CD1c-positive myeloid dendritic cell (primary cell): ENCODE data around the gene AGMO.

ENCODE experiments used
- DNase-seq: peaks from one replicate; pipeline ENCODE4 v3.0.0-alpha.2; 2016; ENCODE audit errors: extremely low spot score

Gene AGMO

DNA sequence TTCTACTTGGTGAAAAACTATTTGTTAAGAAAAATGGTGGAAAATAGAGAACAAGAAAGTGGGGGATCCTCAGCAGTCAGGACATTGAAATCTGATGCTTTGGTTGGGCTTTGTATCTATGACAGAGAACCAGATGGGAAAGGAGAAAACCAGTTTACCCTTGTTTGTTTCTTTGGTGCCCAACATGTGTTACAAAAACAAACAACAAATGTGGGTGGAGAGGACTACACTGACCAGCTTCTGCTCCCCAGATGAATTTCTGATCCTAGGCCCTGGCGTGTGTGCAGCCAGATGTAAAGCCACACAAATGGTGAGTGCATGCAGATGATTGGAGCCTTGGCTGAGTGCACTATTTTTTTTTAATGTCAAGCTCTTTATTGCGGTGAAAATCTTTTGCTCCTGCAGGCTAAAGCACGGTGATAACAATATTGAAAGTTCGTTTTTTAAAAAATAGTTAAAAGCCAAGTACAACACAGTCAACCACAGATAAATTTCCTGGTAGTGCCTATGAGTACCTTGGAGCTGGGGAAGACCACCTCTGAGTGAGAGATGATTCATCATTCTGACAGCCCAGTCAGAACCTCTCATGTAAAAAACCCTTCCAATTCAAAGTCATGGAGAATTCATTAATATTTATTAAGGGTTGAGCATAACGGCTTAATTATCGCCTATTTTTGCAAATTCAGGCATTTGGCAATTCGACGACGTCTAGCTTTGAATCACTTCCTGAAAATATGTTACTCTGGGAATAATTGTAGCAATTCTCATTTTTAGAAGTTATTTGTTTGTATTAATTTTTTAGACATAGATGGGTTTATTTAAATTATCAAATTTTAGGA lies 163.7 kb downstream of the AGMO start:
- no peak for DNase-seq

DNA sequence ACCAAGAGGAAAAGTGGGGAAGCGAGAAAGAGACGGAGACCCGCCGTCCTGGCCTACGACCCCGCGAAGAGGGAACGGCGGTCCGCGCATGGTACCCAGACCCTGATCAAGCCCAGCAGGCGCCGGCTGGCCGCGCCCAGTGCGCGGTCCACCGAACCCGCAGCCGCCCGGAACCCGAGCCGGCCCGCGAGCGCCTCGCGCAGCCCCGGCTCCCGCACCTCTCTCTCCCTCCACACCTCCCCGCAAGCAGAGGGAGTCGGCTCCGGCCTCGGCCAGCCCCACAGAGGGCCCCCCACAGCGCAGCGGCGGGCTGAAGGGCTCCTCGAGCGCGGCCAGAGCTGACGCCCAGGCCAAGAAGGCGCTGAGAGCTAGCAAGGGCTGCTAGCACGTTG lies 164.7 kb downstream of the AGMO start:
- no peak for DNase-seq

DNA sequence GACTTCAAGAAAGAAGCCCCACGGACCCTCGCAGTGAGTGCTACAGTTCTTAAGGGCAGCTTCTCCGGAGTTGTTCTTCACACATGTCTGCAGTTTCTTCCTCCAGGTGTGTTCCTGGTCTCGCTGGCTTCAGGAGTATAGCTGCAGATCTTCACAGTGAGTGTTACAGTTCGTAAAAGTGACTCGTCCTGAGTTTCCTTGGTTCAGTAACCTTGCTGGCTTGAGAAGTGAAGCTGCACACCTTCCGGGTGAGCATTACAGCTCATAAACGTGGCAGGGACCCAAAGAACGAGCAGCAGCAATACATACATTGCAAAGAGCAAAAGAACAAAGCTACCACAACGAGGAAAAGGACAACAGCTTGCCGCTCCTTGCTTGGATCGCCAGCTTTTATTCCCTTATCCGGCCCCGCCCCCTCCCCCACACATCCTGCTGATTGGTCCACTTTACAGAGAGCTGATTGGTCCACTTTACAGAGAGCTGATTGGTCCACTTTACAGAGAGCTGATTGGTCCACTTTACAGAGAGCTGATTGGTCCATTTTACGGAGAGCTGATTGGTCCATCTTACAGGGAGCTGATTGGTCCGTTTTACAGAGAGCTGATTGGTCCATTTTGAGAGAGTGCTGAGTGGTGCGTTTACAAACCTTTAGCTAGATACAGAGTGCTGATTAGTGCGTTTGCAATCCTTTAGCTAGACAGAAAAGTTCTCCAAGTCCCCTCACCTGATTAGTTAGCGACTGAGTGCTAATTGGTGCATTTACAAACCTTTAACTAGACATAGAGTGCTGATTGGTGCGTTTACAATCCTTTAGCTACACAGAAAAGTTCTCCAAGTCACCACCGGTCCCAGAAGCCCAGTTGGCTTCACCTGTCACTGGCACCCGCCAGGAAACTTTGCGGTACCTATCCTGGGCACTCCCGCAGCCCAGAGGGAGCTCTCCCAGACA lies 165.3 kb downstream of the AGMO start:
- no peak for DNase-seq

DNA sequence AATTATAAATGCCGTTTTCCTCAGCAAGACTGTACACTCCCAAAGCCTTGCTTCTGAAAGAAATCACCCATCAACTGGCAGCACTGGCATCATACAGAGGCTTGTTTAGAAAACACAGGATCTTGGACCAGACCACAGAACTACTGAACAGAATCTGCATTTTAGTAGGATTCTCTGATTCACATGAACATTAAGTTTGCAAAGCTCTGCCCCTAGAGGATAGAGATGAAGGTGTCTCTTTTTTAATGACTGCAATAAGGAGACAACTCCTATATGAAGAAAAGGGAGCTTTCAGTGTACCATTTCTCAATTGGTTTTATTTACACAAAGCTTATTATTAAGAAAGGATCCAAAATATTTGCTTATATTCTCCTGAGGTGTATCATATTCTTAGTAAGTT lies 172.7 kb downstream of the AGMO start:
- no peak for DNase-seq

DNA sequence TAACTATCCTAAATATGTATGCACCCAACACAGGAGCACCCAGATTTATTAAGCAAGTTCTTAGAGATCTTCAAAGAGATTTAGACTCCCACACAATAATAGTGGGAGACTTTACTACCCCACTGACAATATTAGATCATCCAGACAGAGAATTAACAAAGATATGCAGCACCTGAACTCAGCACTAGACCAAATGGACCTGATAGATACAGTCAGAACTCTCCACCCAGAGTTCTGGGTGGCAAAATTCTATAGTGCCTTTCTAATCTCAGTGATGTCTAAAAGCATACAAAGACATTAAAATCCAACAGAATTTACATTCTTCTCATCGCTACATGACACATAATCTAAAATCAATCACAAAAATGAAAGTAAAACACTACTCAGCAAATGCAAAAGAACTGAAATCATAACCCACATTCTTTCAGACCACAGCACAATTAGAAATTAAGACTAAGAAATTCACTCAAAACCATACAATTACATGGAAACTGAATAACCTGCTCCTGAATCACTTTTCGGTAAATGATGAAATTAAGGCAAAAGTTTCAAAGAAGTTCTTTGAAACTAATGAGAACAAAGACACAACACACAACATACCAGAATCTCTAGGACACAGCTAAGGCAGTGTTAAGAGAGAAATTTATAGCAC lies 183.2 kb downstream of the AGMO start:
- no peak for DNase-seq

DNA sequence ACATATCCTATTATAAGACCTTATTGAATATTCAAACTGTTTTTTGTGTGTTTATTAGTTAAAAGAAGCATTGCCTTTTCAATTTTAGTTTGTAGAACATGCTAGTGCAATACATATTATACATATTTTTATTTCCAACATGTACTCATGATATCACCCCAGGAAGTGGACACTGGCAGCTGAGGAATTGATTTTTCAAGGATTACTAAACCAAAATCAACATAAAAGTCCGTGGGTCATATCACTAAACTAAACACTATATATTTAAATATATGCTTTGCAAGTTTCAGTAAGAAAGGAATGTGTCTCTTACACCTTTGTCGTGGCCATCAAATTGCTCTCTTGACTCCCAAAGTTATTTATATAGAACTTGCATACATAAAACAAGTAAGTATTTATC lies 185.2 kb downstream of the AGMO start:
- DNase-seq, result no peak

DNA sequence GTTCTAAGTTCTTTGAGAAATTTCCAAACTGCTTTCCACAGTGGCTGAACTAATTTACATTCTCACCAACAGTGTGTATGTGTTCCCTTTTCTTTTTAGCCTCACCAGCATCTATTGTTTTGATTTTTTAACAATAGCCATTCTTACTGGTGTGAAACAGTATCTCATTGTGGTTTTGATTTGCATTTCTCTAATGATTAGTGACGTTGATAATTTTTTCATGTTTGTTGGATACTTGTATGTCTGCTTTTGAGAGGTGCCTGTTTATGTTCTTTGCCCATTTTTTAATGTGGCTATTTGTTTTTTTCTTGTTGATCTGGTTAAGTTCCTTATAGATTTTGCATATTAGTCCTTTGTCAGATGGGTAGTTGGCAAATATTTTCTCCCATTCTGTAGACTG lies 191.4 kb downstream of the AGMO start:
- DNase-seq, result no peak

DNA sequence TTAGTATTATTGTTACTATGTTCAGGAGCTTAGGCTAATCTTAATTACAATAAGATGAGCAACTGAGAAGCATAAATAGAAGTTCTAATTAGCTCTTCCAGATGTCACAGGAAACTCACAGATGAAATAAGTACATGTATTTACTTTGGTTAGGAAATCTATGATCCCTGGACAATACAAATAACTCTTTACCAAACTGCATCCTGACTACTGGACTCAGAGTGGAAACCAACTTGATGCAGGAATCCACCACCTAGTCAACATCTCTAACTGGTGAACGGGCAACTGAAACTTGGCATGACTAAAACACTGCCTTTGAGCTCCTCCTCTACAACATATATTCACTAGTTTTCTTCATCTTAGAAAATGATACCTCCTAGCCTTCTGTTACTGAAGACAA lies 193.2 kb downstream of the AGMO start:
- DNase-seq, result no peak

DNA sequence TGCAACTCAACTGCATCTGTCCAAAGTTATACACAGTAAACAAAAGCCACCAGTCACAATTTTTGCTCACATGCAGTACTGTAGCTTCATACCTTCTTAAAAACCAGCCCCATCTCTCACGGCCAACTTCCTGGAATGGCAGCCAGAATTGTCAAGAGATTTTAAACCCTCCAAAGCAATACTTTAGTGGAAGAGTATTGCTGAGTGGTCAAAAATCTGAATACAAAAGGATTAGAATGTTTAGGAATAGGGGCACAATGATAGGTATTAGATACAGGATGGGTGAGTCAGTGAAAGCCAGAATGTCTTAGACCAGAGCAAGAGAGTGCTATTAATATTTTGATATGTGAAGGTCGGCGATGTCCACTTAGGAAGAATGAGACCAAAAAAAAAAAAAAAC lies 193.9 kb downstream of the AGMO start:
- no peak for DNase-seq

DNA sequence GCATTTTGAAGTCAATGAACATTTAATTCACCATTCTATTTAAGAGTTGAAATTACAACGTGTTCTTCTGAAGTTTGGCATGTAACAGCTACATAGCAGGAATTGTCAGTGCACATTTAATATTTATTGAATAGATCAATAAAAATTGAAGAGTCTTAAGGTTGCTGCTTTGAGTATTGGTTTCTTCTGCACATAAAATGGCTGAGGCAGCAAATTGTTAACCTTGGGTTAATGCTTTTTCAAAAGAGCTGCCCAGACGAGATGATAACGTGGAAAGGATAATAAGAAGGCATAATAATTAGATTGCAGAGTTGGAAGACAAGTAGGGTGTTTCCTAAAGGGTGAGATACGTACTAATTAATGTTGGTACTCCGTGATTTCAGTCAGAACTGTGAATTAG lies 203.7 kb downstream of the AGMO start:
- DNase-seq, result no peak

DNA sequence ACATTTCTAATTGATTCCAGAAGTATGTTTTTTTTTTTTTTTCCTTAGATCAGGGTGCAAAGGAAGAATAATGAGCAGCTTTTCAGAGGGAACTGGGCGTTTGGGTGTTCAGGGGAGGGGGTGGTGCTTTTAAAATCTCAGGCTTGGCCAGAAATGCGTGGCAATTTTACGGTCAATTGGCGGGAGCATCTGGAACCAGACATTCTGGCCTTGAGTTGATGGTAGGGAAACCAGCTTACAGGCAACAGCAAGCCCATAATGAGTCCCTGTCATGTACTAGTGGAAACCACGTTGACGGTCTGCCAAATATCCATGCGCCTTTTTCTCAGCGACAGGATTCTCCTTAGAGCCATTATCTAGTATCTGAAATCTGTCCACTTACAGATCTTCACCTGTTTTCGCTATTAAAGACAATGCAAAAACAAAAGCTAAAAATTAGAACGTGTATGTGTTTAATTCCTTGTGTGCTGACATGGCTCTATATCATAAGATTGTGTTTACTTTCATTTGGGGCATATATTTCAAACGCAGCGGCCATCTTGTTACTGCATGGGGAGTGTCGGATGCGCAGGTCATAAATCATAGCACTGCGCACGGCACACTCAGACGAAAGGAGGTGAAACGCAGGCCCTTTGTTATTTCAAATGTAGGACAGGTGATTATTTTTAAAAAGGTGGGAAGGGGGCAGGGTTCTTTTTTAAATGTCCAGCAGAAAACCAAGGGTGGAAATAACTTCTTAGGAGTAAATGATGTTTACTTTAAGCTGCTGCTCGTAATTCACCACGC lies 209.2 kb downstream of the AGMO start:
- DNase-seq, result no peak

DNA sequence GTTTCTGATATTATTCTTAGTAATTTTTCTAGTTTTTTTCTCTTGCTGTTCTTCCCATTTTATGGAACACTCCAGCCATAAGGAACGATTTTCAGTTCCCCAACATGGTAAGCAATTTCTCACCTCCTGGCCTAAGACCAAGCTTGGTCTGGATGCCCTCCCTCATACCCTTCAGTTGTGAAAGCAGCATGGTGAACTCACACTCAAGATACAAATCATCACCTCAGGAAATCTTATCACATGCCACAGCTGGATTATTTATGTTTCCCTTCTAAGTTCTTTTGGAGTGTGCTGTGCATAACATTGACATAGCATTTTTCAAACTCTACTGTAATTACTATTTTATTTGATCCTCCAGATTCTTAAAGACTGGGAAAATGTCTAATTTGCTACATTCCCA lies 216.6 kb downstream of the AGMO start:
- no peak for DNase-seq

DNA sequence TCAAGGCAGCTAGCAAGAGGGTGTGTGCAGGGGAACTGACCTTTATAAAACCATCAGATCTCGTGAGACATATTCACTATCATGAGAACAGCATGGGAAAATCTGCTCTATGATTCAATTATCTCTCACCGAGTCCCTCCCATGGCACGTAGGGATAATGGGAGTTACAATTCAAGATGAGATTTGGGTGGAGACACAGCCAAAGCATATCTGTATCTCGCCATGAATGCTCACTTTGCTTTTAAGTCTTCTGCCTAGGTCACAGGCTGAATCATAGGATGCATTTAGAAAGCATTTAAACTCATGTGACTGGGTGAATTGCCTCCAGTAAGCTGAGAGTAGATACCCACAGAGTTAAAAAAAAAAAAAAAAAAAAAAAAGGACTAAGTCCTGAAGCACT lies 220.0 kb downstream of the AGMO start:
- DNase-seq, result no peak

DNA sequence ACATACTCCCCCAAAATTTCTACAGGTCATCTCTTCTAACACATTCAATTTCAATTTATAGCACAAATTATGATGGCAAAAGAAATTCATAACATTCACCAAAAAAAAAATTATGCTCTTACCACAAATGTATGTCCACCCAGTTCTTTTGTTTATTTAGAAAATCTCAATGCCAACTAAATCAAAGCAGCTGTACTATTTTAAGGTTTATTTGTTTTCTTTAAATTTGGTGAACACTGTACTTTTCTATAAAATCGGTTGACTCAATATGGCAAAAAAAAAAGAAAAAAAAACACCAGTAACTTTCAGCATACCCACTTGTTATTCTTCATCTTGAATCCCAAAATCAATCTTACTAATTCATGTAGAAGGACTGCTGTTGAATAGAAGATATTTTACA lies 225.7 kb downstream of the AGMO start:
- DNase-seq, result no peak

DNA sequence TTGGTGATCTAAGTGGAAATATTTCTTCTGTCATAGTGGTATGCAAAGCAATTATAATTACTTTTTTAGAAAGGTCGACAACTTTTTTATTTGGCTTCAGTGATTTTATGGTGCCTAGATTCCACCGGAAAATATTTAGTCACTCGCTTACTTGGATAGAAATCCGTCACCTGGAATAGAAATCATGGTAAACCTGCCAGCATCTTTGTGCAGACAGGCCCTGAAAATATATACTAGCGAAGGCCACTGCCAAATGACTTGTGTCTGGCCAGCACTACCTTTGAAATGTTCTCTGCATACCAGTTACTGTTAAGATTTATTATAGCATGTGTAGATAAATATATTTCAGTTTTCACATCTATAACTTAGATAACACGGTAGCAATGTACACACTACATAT lies 226.4 kb downstream of the AGMO start:
- no peak for DNase-seq

DNA sequence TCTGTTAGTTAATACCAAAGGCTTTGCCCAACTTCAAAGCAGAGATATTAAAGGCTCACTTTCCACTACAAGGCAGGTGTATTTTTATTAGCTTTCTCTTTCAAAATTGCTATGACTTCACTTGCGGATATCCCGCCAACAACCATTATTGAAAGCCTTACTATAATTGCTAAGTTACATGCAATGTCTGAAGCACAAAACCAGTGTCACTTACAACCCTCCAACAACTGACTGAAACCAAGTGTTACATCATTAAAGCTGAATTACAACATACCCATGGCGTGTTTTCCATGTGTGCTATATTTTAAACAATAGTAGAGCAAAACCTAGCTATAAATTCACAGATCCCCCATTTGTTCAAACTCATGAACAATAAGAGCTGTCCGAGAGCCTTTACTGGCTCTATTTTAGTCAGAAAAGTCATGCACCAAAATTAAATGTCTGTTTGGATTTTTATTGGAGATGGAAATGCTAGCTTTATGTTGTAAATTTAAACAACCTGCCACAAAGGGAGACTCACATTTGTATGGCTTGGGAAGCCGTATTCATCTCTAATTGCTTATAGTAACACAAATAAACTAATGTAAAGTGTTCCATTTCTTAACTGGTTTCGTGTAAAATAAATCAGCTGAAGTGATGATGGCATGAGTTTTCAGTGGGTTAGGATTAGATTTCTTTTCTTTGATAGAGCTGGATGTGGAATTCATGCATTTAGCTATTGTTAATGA lies 227.1 kb downstream of the AGMO start:
- no peak for DNase-seq

DNA sequence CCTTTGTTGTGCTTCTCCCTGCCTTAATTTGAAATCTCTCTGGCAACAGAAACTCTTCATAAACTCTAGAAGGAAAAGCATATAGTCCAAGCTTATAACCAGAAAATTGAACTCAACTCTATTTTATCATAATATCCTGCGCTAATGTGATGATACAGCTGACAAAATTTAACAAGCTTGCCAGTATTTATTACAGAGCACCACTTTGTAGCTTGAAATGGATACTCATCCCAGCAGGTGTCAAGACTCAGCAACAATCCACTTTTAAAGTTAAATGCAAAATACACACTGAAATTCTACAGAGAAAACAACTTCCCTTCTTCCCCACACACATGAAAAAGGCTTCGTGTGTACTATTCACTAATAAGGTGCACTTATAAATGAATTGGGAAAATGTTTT lies 228.9 kb downstream of the AGMO start:
- DNase-seq, result no peak

DNA sequence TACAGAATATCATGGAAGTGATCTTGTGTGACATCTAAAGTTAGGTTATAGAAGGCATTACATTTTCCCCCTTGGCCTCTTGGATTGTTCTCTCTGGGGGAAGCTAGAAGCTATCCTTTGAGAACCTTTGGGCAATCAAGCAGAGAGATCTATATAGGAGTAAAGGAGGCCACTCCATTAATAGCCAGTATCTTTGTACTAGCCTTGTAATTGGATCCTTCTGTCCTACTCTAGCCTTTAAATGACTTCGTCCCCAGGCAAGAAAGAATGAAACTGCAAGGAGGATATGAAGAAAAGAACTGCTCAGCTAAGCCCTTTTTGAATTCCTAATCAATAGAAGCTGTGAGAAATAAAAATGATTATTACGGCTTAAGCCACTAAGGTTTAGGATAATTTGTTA lies 230.9 kb downstream of the AGMO start:
- DNase-seq, result no peak

DNA sequence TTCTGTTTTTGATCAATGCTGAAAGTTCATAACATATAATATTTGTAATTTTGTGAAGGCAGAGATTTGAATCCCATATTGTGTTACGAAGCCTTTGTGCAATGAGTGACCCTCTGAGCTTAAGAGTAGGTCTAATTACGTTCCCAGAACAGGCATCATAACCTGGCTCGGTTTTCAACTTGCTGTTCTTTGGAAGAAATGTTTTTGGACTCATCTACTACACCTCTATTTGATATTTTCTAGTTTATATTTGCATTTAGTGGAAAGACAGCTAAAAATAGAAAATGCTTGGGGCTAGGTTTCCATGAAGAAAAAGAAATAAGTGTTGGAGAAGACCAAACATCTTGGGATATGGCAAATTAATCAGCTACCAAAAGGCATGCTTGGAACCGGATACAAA lies 234.8 kb downstream of the AGMO start:
- DNase-seq, result no peak

DNA sequence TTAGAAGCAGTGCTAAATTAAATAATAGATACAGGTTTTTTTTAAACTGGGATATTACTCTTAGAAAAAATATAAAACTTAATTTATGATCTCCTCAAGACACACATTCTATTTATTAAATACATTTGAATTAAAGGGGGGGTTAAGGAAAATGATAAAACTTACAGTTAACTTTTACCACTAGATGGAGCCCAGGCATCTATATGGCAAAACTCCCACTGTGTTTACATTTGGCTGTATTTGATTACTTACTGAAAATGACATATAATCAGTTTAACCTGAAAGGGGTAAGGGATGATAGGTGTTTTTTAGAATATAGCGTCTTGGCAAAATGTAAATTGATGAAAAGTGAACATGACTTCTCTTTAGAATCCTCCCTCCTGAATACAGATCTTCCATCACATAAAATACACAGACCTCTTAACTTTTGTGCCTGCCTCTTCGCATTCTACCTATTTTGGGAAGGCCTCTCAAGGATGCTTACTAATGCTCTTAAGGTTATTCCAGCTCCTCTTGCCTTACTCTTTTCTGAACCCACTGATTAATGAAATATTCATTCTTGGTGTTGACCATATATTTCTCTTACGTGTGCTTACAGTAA lies 235.7 kb downstream of the AGMO start:
- DNase-seq, result peak; percentile 8

DNA sequence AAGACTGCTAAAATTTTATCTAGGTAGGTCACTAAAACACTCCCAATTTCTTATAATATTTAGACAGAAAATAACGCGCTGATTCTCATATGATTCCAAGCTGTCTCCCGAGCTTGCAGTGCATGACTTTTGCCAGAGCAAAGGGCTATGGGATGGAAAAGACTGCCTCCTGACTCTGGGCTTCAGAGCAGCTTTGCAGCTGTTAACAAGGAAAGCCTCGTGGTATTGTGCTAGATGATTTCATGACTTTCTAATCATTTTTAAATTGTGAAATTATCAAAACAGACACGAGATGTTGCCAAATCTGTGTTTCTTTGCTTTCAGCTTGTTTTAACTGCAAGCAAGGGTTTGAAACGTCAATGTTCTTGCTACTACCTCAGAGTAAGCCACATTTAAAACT lies 238.3 kb downstream of the AGMO start:
- DNase-seq, result no peak
